ENCODE measurements around the gene PRKD2.

GRCh38 chr19:46715975-46716671 lies 791 bp downstream of the PRKD2 start:
- TF ChIP-seq POLR2AphosphoS5 (IDR thresholded peaks at IDR 0.05; ENCODE audit: borderline replicate concordance, low read depth, low read length) (no peak), EZH2 (IDR thresholded peaks at IDR 0.05) (no peak), FOXP2 (optimal IDR thresholded peaks at IDR 0.05; ENCODE audit: control extremely low read depth, extremely low read length, insufficient read depth) (no peak)
